Trophoblast cell (in vitro differentiated cells and primary cell): ENCODE results near the gene SPATS2.

Experiments
- DNase-seq, 2 donors: peaks; one replicate each; pipeline ENCODE4 v3.0.0-alpha.2; 2016
- H2AFZ ChIP-seq: 2 replicates; pipeline ENCODE4 v1.6.1; 2013; ENCODE audit warnings: low read length, moderate library complexity, mild to moderate bottlenecking; ENCODE audit not compliant: insufficient read depth, poor library complexity
- H2AK5ac ChIP-seq: 2 replicates; pipeline ENCODE4 v1.6.1; 2013; ENCODE audit warnings: mild to moderate bottlenecking, low read length
- H2BK120ac ChIP-seq: 2 replicates; pipeline ENCODE4 v1.6.1; 2013; ENCODE audit warnings: low read length, mild to moderate bottlenecking, moderate library complexity; ENCODE audit not compliant: insufficient read depth, poor library complexity
- H2BK12ac ChIP-seq: 2 replicates; pipeline ENCODE4 v1.6.1; 2013; ENCODE audit warnings: mild to moderate bottlenecking, low read length, moderate library complexity
- H2BK5ac ChIP-seq: 2 replicates; pipeline ENCODE4 v1.6.1; 2013; ENCODE audit warnings: low read length, low read depth, moderate library complexity, mild to moderate bottlenecking; ENCODE audit not compliant: poor library complexity
- H3K14ac ChIP-seq: 2 replicates; pipeline ENCODE4 v1.6.1; 2013; ENCODE audit warnings: mild to moderate bottlenecking, low read length
- H3K18ac ChIP-seq: 2 replicates; pipeline ENCODE4 v1.6.1; 2013; ENCODE audit warnings: mild to moderate bottlenecking, low read length
- H3K23ac ChIP-seq: 2 replicates; pipeline ENCODE4 v1.6.1; 2013; ENCODE audit warnings: low read length
- H3K27ac ChIP-seq: 2 replicates; pipeline ENCODE4 v1.5.1; 2013; ENCODE audit warnings: low read depth, mild to moderate bottlenecking, inconsistent platforms, low read length, moderate library complexity
- H3K27me3 ChIP-seq: 2 replicates; pipeline ENCODE4 v1.6.1; 2013; ENCODE audit warnings: inconsistent platforms, mild to moderate bottlenecking, low read length, moderate library complexity; ENCODE audit not compliant: insufficient read depth
- H3K36me3 ChIP-seq, 2 experiments: 1 replicate in 1 of 2; 2 replicates in 1 of 2; pipeline ENCODE4 v1.6.1; 2013; ENCODE audit warnings: low read length in 2 of 2, mild to moderate bottlenecking in 2 of 2, moderate library complexity in 1 of 2; ENCODE audit not compliant: insufficient read depth in 2 of 2, control insufficient read depth in 1 of 2
- H3K4ac ChIP-seq: 2 replicates; pipeline ENCODE4 v1.6.1; 2013; ENCODE audit warnings: low read depth, mild to moderate bottlenecking, low read length, moderate library complexity
- H3K4me1 ChIP-seq, 2 experiments: 1 replicate in 1 of 2; 2 replicates in 1 of 2; pipeline ENCODE4 v1.6.1; 2013; ENCODE audit warnings: low read length in 2 of 2, mild to moderate bottlenecking in 2 of 2, moderate library complexity in 1 of 2; ENCODE audit not compliant: insufficient read depth in 2 of 2, control insufficient read depth in 1 of 2
- H3K4me2 ChIP-seq: 2 replicates; pipeline ENCODE4 v1.6.1; 2013; ENCODE audit warnings: inconsistent platforms, mild to moderate bottlenecking, low read length, moderate library complexity
- H3K4me3 ChIP-seq: 2 replicates; pipeline ENCODE4 v1.5.1; 2013; ENCODE audit warnings: mild to moderate bottlenecking, low read depth, low read length, inconsistent platforms
- H3K79me1 ChIP-seq: one replicate; pipeline ENCODE4 v1.6.1; 2013; ENCODE audit warnings: low read length
- H3K79me2 ChIP-seq: 2 replicates; pipeline ENCODE4 v1.6.1; 2013; ENCODE audit warnings: low read length, mild to moderate bottlenecking; ENCODE audit not compliant: control insufficient read depth, insufficient read depth, poor library complexity
- H3K9ac ChIP-seq: 2 replicates; pipeline ENCODE4 v1.6.1; 2013; ENCODE audit warnings: mild to moderate bottlenecking, low read length
- H3K9me3 ChIP-seq: 2 replicates; pipeline ENCODE4 v1.6.1; 2013; ENCODE audit warnings: low read depth, mild to moderate bottlenecking, control low read depth, inconsistent platforms, low read length; ENCODE audit not compliant: insufficient read depth
- H4K12ac ChIP-seq: 2 replicates; pipeline ENCODE4 v1.6.1; 2013; ENCODE audit warnings: low read depth, mild to moderate bottlenecking, low read length, moderate library complexity
- H4K8ac ChIP-seq: 2 replicates; pipeline ENCODE4 v1.6.1; 2013; ENCODE audit warnings: low read depth, mild to moderate bottlenecking, low read length, moderate library complexity
- H4K91ac ChIP-seq: one replicate; pipeline ENCODE4 v1.6.1; 2013; ENCODE audit warnings: low read depth, mild to moderate bottlenecking, low read length, moderate library complexity
- WGBS: extraction: QIAGEN DNeasy Blood & Tissue Kit; methylation state at CpG from one replicate; pipeline ENCODE4 v1.1.7; 2013; ENCODE audit warnings: missing lambda C conversion rate; ENCODE audit not compliant: insufficient read length, insufficient coverage; ENCODE audit errors: extremely low coverage; 5-methylcytosine and 5-hydroxymethylcytosine counted together

Gene SPATS2

DNA sequence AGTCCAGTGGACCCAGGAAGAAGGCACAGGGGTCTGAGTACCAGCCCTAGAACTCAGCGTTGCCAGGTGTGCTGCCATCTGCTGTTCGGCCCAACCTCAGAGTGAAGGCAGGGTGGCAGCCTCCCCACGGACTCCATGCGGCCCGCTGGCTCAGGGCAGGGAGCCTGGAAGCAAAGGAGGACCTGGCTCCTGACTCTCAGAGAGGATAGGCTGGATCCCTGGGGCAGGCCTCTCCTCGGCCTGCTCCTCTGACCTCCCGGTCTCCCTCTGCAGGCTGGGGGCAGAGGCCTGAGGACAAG is 190.6 kb downstream of the SPATS2 start:
- Histone ChIP-seq H3K36me3 (peaks cover 50 to 59% of the 10 kb centered on the region in 2 experiments), H2AFZ (no peak overlapping the region), H2AK5ac (no peak overlapping the region), H3K4me1 (no peaks in the 10 kb centered on the region), H3K9ac (no peak overlapping the region), H3K4ac (no peak overlapping the region), H3K14ac (no peak overlapping the region), H3K18ac (no peak overlapping the region), H2BK5ac (no peak overlapping the region), H3K23ac (no peak overlapping the region), H3K79me1 (no peaks in the 10 kb centered on the region), H3K79me2 (no peaks in the 10 kb centered on the region), H3K4me2 (no peak overlapping the region), H4K12ac (no peak overlapping the region), H4K91ac (no peak overlapping the region), H4K8ac (no peak overlapping the region), H3K27me3 (no peaks in the 10 kb centered on the region), H3K27ac (no peak overlapping the region), H3K4me3 (no peak overlapping the region), H2BK12ac (no peak overlapping the region), H3K9me3 (no peaks in the 10 kb centered on the region), H2BK120ac (no peak overlapping the region)
- no CpG with 5 or more reads among the region's 7 CpGs for WGBS
- DNase-seq = no peak

DNA sequence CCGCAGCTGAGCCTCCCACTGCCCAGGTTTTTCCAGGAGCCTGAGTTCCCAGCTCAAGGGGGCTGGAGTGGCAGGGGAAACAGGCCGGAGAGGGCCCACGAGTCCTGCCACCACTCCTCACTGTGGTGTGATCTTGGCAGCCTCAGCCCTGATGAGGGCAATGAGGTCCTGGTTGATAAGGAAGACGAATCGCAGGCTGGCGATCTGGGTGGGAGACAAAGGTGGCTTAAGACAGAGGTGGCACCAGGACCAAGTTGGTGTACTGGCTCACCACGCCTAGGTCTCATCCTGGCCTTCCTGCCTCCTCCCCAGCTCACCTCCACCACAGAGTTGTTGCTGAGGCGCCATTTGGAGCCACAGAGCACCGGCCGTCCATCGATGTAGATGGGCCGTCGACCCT is 191.3 kb downstream of the SPATS2 start:
- no peak overlapping the region for H3K4me2 ChIP-seq
- H3K27me3 ChIP-seq = no peaks in the 10 kb centered on the region
- H3K27ac ChIP-seq = no peak overlapping the region
- peaks cover 56 to 65% of the 10 kb centered on the region in 2 experiments for H3K36me3 ChIP-seq
- H3K9ac ChIP-seq = no peak overlapping the region
- H4K12ac ChIP-seq = no peak overlapping the region
- whole genome bisulfite sequencing = no CpG with 5 or more reads among the region's 13 CpGs
- no peak overlapping the region for H3K4ac ChIP-seq
- H2BK5ac ChIP-seq = no peak overlapping the region
- no peak overlapping the region for H2AK5ac ChIP-seq
- H3K9me3 ChIP-seq = no peaks in the 10 kb centered on the region
- H3K14ac ChIP-seq = no peak overlapping the region
- H4K91ac ChIP-seq = no peak overlapping the region
- H3K4me1 ChIP-seq = no peaks in the 10 kb centered on the region
- no peak overlapping the region for H2BK12ac ChIP-seq
- no peak overlapping the region for H2BK120ac ChIP-seq
- H3K18ac ChIP-seq = no peak overlapping the region
- no peak overlapping the region for H4K8ac ChIP-seq
- no peak for DNase-seq
- H3K4me3 ChIP-seq = no peak overlapping the region
- H3K79me1 ChIP-seq = no peaks in the 10 kb centered on the region
- H2AFZ ChIP-seq = no peak overlapping the region
- H3K23ac ChIP-seq = no peak overlapping the region
- no peaks in the 10 kb centered on the region for H3K79me2 ChIP-seq

DNA sequence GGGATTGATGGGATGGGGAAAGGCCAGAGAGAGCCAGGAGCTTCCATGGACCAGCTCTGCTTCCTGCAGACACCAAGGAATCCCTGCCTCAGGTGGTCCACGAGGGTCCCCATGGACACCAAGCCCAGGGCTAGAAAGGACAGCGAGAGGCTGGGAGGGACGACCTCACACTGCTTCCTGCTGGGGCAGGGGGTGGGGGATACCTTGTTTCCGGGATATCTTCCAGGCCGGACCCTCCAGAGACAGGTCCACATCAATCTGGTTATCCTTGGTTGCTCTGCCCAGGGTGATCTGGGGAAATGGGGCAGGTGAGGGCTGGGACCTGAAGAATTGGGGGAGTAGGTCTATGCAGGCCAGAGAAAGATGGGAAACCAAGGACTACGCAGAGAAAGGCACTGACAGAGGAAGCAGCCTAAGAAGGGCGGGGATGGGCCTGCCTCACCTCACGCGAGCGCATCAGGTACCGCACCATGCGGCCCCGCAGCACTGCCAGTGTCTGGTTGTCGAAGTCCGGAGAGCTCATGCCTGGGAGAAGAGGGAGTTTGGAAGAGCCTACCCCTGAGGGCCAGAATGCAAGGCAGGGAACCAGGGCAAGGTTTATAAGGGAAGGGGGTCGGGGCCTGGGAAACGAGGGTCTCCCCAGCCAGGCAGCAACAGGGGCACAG is 191.9 kb downstream of the SPATS2 start:
- H3K4me3 ChIP-seq = no peak overlapping the region
- no CpG with 5 or more reads among the region's 17 CpGs for WGBS
- no peak overlapping the region for H2AK5ac ChIP-seq
- H2BK120ac ChIP-seq = no peak overlapping the region
- H3K9ac ChIP-seq = no peak overlapping the region
- H4K8ac ChIP-seq = no peak overlapping the region
- H3K23ac ChIP-seq = no peak overlapping the region
- no peak overlapping the region for H4K12ac ChIP-seq
- H3K27ac ChIP-seq = no peak overlapping the region
- no peaks in the 10 kb centered on the region for H3K9me3 ChIP-seq
- H3K14ac ChIP-seq = no peak overlapping the region
- no peak overlapping the region for H2BK12ac ChIP-seq
- H3K36me3 ChIP-seq = peaks cover 61 to 71% of the 10 kb centered on the region in 2 experiments
- H3K79me1 ChIP-seq = no peaks in the 10 kb centered on the region
- H3K18ac ChIP-seq = no peak overlapping the region
- H3K79me2 ChIP-seq = no peaks in the 10 kb centered on the region
- H4K91ac ChIP-seq = no peak overlapping the region
- no peak overlapping the region for H2BK5ac ChIP-seq
- H2AFZ ChIP-seq = no peak overlapping the region
- no peak for DNase-seq
- H3K4me1 ChIP-seq = no peaks in the 10 kb centered on the region
- no peaks in the 10 kb centered on the region for H3K27me3 ChIP-seq
- H3K4ac ChIP-seq = no peak overlapping the region
- H3K4me2 ChIP-seq = no peak overlapping the region

DNA sequence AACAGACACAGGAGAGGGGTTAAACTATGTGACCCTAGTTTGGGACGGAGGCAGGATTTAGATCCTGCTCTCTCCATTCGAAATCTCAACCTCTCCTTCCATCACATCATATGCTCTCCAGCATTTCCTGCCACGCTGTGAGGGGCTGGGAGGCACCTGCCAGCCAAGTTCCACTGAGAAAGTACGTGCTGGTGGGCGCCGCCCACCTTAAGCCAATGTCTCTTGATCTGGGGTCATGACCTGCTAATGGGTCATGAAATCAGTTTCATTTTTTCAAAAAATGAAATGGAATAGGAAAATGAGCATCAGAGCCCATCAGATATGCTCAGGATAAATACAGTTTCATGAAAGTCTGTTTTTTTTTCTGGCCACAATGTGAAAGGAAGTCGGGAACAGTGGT is 193.4 kb downstream of the SPATS2 start:
- H2AFZ ChIP-seq = no peak overlapping the region
- no peak overlapping the region for H3K9ac ChIP-seq
- H3K4me1 ChIP-seq = no peaks in the 10 kb centered on the region
- H3K36me3 ChIP-seq = peaks cover 76 to 87% of the 10 kb centered on the region in 2 experiments
- no peaks in the 10 kb centered on the region for H3K9me3 ChIP-seq
- H3K27me3 ChIP-seq = no peaks in the 10 kb centered on the region
- H2AK5ac ChIP-seq = no peak overlapping the region
- H4K12ac ChIP-seq = no peak overlapping the region
- no peak overlapping the region for H3K18ac ChIP-seq
- H2BK120ac ChIP-seq = no peak overlapping the region
- no peak overlapping the region for H4K91ac ChIP-seq
- H3K27ac ChIP-seq = no peak overlapping the region
- H3K14ac ChIP-seq = no peak overlapping the region
- H2BK5ac ChIP-seq = no peak overlapping the region
- WGBS = no CpG with 5 or more reads among the region's 7 CpGs
- no peak overlapping the region for H2BK12ac ChIP-seq
- no peak for DNase-seq
- H3K4ac ChIP-seq = no peak overlapping the region
- no peak overlapping the region for H3K4me2 ChIP-seq
- H3K4me3 ChIP-seq = no peak overlapping the region
- H3K79me1 ChIP-seq = no peaks in the 10 kb centered on the region
- no peaks in the 10 kb centered on the region for H3K79me2 ChIP-seq
- H3K23ac ChIP-seq = no peak overlapping the region
- H4K8ac ChIP-seq = no peak overlapping the region
